Transverse colon (tissue), 4 donors: ENCODE results near the gene PXN. TPM values are rescaled to one million over a fixed set of nuclear protein-coding genes. Genes with fewer than 3 reads are reported as not detected.

Experiments
- DNase-seq: peaks from one replicate; pipeline ENCODE4 v3.0.0-alpha.2; 2019
- H3K27ac ChIP-seq, 4 donors: fragments of 200-600 bp; sonication (generic); 2 replicates each; pipeline ENCODE4 v1.5.1; 2016 to 2018; ENCODE audit warnings: inconsistent platforms in 4 of 4
- H3K27me3 ChIP-seq: fragments of 200-600 bp; sonication (generic); 2 replicates; pipeline ENCODE4 v1.5.1; 2017; ENCODE audit warnings: inconsistent platforms
- H3K36me3 ChIP-seq, 4 donors: fragments of 200-600 bp; sonication (generic); 2 replicates each; pipeline ENCODE4 v1.5.1; 2017 to 2019; ENCODE audit warnings: inconsistent platforms in 4 of 4
- H3K4me1 ChIP-seq, 4 donors: fragments of 200-600 bp; sonication (generic); 2 replicates each; pipeline ENCODE4 v1.5.1; 2017 to 2020; ENCODE audit warnings: inconsistent platforms in 4 of 4
- H3K4me3 ChIP-seq, 4 donors: fragments of 200-600 bp; sonication (generic); 1 replicate in 1 of 4; 2 replicates in 3 of 4; pipeline versions ENCODE4 v1.5.1 to v1.6.1; 2017 to 2019; ENCODE audit warnings: inconsistent platforms in 4 of 4
- H3K9me3 ChIP-seq, 2 donors: fragments of 200-600 bp; sonication (generic); 2 replicates each; pipeline ENCODE4 v1.5.1; 2017 to 2019; ENCODE audit warnings: inconsistent platforms in 2 of 2
- CTCF ChIP-seq, 5 experiments: fragments of 200-600 bp in 3 of 5; fragments of 450-650 bp in 2 of 5; sonication (generic) in 3 of 5; IDR thresholded peaks; 1 replicate in 2 of 5; 2 replicates in 3 of 5; pipeline ENCODE4 v1.5.1; 2016 to 2017; ENCODE audit warnings: antibody characterized with exemption in 5 of 5, inconsistent platforms in 3 of 5, mild to moderate bottlenecking in 2 of 5, moderate library complexity in 1 of 5
- EP300 ChIP-seq: sonication (generic); formaldehyde crosslinking; IDR thresholded peaks from one replicate; pipeline ENCODE4 v1.6.1; 2017; ENCODE audit warnings: antibody characterized with exemption, low read depth
- POLR2A ChIP-seq: fragments of 450-650 bp; IDR thresholded peaks from one replicate; pipeline ENCODE4 v1.6.1; 2016; ENCODE audit warnings: antibody characterized with exemption, mild to moderate bottlenecking, moderate library complexity
- POLR2AphosphoS5 ChIP-seq, 3 donors: sonication (generic); formaldehyde crosslinking; IDR thresholded peaks; one replicate each; pipeline ENCODE4 v1.6.1; 2016; ENCODE audit warnings: antibody characterized with exemption in 3 of 3
- WGBS, 2 donors: methylation state at CpG; one replicate each; pipeline ENCODE4 v1.1.5; 2018; ENCODE audit warnings: low coverage in 1 of 2; 5-methylcytosine and 5-hydroxymethylcytosine counted together
- in situ Hi-C, 4 donors: fragments of 200-750 bp; cut with MboI; loops; one replicate each; pipeline versions ENCODE4 v1.15.0 to v1.15.1; 2017; ENCODE audit warnings: low sequenced_read_pairs in 3 of 4, low pct_ligation_motif_present in 1 of 4, low pct_unique_long_range_greater_than_20kb in 1 of 4
- intact Hi-C: fragments of 100-400 bp; cut with DNase I; formaldehyde crosslinking; loops from one replicate; pipeline ENCODE4 v1.15.1; 2023; ENCODE audit warnings: low total_unique reads
- total RNA-seq, 4 donors: library from RNA; depleted of rRNA; stranded (reverse); fragments of >200 nt; gene quantifications; one replicate each; pipeline ENCODE4 v1.1.0, GENCODE V29; 2016

The PXN gene
- total RNA-seq, 4 donors from 2014 or later, result 101 to 328 (median 198) TPM

GRCh38 chr12:120230974-120231315 lies 34.6 kb downstream of the PXN start:
- 75 to 83% methylated on average over 1 to 6 of the region's 6 CpGs for WGBS, 2 donors
- TF ChIP-seq CTCF (IDR thresholded peaks at IDR 0.05), result no peak
- no peak for TF ChIP-seq EP300
- TF ChIP-seq POLR2A, result no peak
- no peak for TF ChIP-seq POLR2AphosphoS5 (IDR thresholded peaks at IDR 0.05)
- no peak overlapping the region for H3K4me3 ChIP-seq
- no peaks in the 10 kb centered on the region for H3K9me3 ChIP-seq
- H3K4me1 ChIP-seq, result peaks cover 68 to 100% (median 92%) of the 10 kb centered on the region in 4 donors
- peak overlapping the region; percentile 88 to 92 (median 90) for H3K27ac ChIP-seq
- intact Hi-C loops (no loop called here), in situ Hi-C loops (loop anchor here in 1 of 4 donors (5.0 kb wide), 1 partner anchor 36 kb away; the partner anchor contains the start of gene PXN)
- DNase-seq, result no peak
- H3K36me3 ChIP-seq, result no peaks in the 10 kb centered on the region
- no peaks in the 10 kb centered on the region for H3K27me3 ChIP-seq

- no peaks in the 10 kb centered on the region for H3K9me3 ChIP-seq
- TF ChIP-seq EP300, result no peak
- TF ChIP-seq CTCF (IDR thresholded peaks at IDR 0.05), result no peak
- TF ChIP-seq POLR2A, result no peak
- no peak for TF ChIP-seq POLR2AphosphoS5 (IDR thresholded peaks at IDR 0.05)
- peak; percentile 51 for DNase-seq
- 66% methylated on average over 6 of the region's 9 CpGs; no CpG with 5 or more reads in 1 of the 2 donors for WGBS, 2 donors
- peak overlapping the region; percentile 88 to 92 (median 90) for H3K27ac ChIP-seq
- in situ Hi-C loops, result loop anchor here in 1 of 4 donors (5.0 kb wide), 1 partner anchor 37 kb away; the partner anchor contains the start of gene PXN
- intact Hi-C loops, result no loop called here
- H3K36me3 ChIP-seq, result no peaks in the 10 kb centered on the region
- H3K4me1 ChIP-seq, result peaks cover 64 to 98% (median 92%) of the 10 kb centered on the region in 4 donors
- H3K27me3 ChIP-seq, result no peaks in the 10 kb centered on the region
- H3K4me3 ChIP-seq, result no peak overlapping the region
These were observed 35.1 kb downstream of the PXN start for GRCh38 chr12:120230326-120230973.

GRCh38 chr12:120229487-120230325 lies 35.8 kb downstream of the PXN start:
- H3K36me3 ChIP-seq, result no peaks in the 10 kb centered on the region
- DNase-seq, result peak; percentile 56
- no peaks in the 10 kb centered on the region for H3K9me3 ChIP-seq
- peak overlapping the region; percentile 88 to 92 (median 90) for H3K27ac ChIP-seq
- in situ Hi-C loops, result loop anchor here in 2 of 4 donors (5.0 kb wide), 2 partner anchors 38 to 43 kb away; partner anchors contain the start of gene PXN (in 1 of the 2)
- H3K4me1 ChIP-seq, result peaks cover 65 to 98% (median 93%) of the 10 kb centered on the region in 4 donors
- WGBS, 2 donors, result 20 to 57% methylated on average over 1 to 12 of the region's 12 CpGs
- H3K4me3 ChIP-seq, result no peak overlapping the region
- no peaks in the 10 kb centered on the region for H3K27me3 ChIP-seq
- intact Hi-C loops, result loop anchor here (2.0 kb wide), 1 partner anchor 35 kb away; the partner anchor contains the start of gene PXN
- TF ChIP-seq POLR2AphosphoS5 (IDR thresholded peaks at IDR 0.05) (no peak), CTCF (IDR thresholded peaks at IDR 0.05) (no peak), POLR2A (no peak), EP300 (no peak)

GRCh38 chr12:120229071-120229486 lies 36.5 kb downstream of the PXN start:
- intact Hi-C loops (loop anchor here (2.0 kb wide), 1 partner anchor 36 kb away; the partner anchor contains the start of gene PXN), in situ Hi-C loops (loop anchor here in 1 of 4 donors (5.0 kb wide), 1 partner anchor 43 kb away; no protein-coding TSS in a partner anchor)
- peaks cover 65 to 98% (median 93%) of the 10 kb centered on the region in 4 donors for H3K4me1 ChIP-seq
- TF ChIP-seq CTCF (IDR thresholded peaks at IDR 0.05) (no peak), POLR2AphosphoS5 (IDR thresholded peaks at IDR 0.05) (no peak), POLR2A (no peak), EP300 (no peak)
- no peaks in the 10 kb centered on the region for H3K27me3 ChIP-seq
- 38 to 43% methylated on average over 1 to 7 of the region's 7 CpGs for WGBS, 2 donors
- no peak for DNase-seq
- no peak overlapping the region for H3K4me3 ChIP-seq
- H3K9me3 ChIP-seq, result no peaks in the 10 kb centered on the region
- no peaks in the 10 kb centered on the region for H3K36me3 ChIP-seq
- peak overlapping the region; percentile 88 to 92 (median 90) for H3K27ac ChIP-seq
